Progenitor cell of endocrine pancreas (in vitro differentiated cells): ENCODE data around the gene SRXN1. TPM values are rescaled to one million over a fixed set of nuclear protein-coding genes. Genes with fewer than 3 reads are reported as not detected.

Experiments
- DNase-seq: peaks from one replicate; pipeline ENCODE4 v3.0.0; 2021; ENCODE audit warnings: low spot score; ENCODE audit not compliant: unreplicated experiment
- H3K27ac Mint-ChIP-seq: 2 replicates; pipeline ENCODE4 v1.8.0; 2021; ENCODE audit warnings: mild to moderate bottlenecking, moderate library complexity, mixed read lengths
- H3K27me3 Mint-ChIP-seq: 2 replicates; pipeline ENCODE4 v1.8.0; 2021; ENCODE audit warnings: mixed read lengths
- H3K36me3 Mint-ChIP-seq: 2 replicates; pipeline ENCODE4 v1.8.0; 2022; ENCODE audit warnings: mixed read lengths; ENCODE audit not compliant: insufficient read depth
- H3K4me1 Mint-ChIP-seq: 2 replicates; pipeline ENCODE4 v1.8.0; 2021; ENCODE audit warnings: low read depth, mixed read lengths
- H3K4me3 Mint-ChIP-seq: 2 replicates; pipeline ENCODE4 v1.8.0; 2021; ENCODE audit warnings: low read depth, mild to moderate bottlenecking, moderate library complexity, mixed read lengths
- H3K9me3 Mint-ChIP-seq: 2 replicates; pipeline ENCODE4 v1.8.0; 2021; ENCODE audit warnings: low read depth, mixed read lengths
- total RNA-seq: library from RNA; stranded (reverse); gene quantifications from 2 replicates; pipeline ENCODE4 v1.2.1, GENCODE V29; 2021
- TF ChIP-seq, protein P1 (sequence below): fragments of 200-600 bp; sonication (generic); IDR thresholded peaks from one replicate; pipeline ENCODE4 v1.5.0; 2021; ENCODE audit warnings: antibody characterized with exemption, mild to moderate bottlenecking; ENCODE audit not compliant: unreplicated experiment

The SRXN1 gene
- total RNA-seq, 1 donor from 2014 or later, result 12.0 TPM

DNA sequence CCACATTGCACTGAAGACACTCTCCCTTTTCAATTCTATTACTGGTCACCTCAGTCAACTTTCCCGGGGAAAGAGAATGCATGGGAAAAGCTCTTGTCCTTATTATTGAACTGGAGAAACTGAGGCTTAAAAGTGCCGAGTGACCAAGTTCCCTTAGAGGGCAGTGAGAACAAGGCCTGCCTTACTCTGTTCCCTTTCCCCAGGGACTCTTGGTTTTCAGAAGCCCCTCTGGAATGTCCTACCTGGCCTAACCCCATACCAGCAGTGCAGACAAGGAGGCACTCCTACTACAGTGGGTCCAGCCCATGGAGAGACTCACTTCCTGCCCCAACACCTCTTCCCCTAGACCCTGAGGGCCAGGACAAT, 6.1 kb downstream of the SRXN1 start:
- DNase-seq, result no peak
- TF ChIP-seq, protein P1, sequence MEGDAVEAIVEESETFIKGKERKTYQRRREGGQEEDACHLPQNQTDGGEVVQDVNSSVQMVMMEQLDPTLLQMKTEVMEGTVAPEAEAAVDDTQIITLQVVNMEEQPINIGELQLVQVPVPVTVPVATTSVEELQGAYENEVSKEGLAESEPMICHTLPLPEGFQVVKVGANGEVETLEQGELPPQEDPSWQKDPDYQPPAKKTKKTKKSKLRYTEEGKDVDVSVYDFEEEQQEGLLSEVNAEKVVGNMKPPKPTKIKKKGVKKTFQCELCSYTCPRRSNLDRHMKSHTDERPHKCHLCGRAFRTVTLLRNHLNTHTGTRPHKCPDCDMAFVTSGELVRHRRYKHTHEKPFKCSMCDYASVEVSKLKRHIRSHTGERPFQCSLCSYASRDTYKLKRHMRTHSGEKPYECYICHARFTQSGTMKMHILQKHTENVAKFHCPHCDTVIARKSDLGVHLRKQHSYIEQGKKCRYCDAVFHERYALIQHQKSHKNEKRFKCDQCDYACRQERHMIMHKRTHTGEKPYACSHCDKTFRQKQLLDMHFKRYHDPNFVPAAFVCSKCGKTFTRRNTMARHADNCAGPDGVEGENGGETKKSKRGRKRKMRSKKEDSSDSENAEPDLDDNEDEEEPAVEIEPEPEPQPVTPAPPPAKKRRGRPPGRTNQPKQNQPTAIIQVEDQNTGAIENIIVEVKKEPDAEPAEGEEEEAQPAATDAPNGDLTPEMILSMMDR, result no peak
- Mint-ChIP-seq H3K27me3 (no peaks in the 10 kb centered on the region), H3K4me1 (peaks cover 8% of the 10 kb centered on the region), H3K27ac (no peak overlapping the region), H3K4me3 (no peak overlapping the region), H3K36me3 (peaks cover 18% of the 10 kb centered on the region), H3K9me3 (no peaks in the 10 kb centered on the region)

DNA sequence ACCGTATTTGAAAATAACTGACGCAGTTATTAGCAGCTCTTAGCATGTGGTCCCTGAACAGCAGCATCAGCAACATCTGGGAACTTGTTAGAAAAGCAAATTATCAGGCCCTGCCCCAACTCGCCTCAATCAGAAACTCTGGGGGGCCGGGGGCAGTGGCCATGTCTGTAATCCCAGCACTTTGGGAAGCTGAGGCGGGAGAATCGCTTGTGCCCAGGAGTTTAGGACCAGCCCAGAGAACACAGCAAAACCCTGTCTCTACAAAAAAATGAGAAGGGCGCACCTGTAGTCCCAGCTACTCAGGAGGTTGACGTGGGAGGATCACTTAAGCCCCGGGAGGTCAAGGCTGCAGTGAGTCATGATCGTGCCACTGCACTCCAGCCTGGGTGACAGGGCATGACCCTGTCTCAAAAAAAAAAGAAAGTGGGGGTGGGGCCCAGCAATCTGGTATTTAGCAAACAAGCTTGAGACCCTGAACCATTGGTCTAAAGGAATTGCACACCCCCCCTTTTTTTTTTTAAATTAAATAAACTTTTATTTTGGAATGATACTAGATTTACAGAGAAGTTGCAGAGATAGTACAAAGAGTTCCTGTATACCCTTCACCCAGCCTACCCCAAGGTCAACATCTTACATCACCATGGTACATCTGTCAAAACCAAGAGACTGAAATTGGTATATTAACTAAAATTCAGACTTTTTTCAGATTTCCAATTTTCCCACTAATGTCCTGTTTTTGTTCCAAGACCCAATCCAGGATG, 6.7 kb downstream of the SRXN1 start:
- TF ChIP-seq, protein P1, result no peak
- Mint-ChIP-seq H3K27me3 (no peaks in the 10 kb centered on the region), H3K4me1 (peaks cover 6% of the 10 kb centered on the region), H3K4me3 (no peak overlapping the region), H3K27ac (peak overlapping the region; percentile 59), H3K9me3 (no peaks in the 10 kb centered on the region), H3K36me3 (peaks cover 18% of the 10 kb centered on the region)
- DNase-seq, result no peak

DNA sequence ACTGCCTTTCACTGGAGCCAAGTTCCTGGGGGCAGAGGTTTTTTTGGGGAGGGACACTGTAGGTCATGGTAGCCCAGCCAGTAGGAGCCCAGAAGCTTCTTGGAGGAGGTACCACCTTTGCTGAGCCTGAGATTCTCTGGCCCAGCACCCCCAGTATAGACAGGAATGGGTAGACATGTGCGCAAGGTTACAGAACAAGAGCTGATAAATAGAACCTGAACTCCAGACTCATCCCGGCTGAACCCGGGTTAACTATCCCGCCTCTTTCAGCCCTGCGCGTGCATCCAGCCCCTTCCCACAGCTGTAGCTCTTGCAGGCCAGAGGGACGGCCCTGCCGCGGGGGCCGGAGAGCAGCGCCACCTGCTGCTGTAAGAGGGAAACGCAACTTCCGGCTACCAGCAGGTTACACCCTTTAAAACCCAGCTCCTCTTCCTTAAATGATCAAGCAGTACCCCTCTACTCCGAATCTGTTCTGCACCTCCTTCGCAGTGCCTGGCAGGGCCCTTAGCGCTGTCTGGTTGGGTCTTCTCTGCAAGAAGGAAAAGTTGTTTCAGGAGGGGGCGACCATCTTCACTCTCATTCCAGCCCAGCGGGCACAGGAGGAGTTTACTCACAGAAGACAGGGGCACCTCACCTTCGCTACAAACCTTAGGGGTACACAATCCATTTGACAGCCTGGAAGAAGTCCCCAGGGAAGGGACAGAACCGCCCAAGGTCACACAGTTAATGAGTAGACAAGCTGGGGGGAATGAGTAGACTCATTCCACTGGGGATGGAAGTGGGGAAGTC, 7.5 kb downstream of the SRXN1 start:
- TF ChIP-seq, protein P1, result peak; percentile 97
- H3K9me3 Mint-ChIP-seq, result no peaks in the 10 kb centered on the region
- H3K4me3 Mint-ChIP-seq, result no peak overlapping the region
- DNase-seq, result peak; percentile 77
- no peaks in the 10 kb centered on the region for H3K27me3 Mint-ChIP-seq
- peaks cover 6% of the 10 kb centered on the region for H3K4me1 Mint-ChIP-seq
- H3K36me3 Mint-ChIP-seq, result peaks cover 18% of the 10 kb centered on the region
- H3K27ac Mint-ChIP-seq, result no peak overlapping the region

DNA sequence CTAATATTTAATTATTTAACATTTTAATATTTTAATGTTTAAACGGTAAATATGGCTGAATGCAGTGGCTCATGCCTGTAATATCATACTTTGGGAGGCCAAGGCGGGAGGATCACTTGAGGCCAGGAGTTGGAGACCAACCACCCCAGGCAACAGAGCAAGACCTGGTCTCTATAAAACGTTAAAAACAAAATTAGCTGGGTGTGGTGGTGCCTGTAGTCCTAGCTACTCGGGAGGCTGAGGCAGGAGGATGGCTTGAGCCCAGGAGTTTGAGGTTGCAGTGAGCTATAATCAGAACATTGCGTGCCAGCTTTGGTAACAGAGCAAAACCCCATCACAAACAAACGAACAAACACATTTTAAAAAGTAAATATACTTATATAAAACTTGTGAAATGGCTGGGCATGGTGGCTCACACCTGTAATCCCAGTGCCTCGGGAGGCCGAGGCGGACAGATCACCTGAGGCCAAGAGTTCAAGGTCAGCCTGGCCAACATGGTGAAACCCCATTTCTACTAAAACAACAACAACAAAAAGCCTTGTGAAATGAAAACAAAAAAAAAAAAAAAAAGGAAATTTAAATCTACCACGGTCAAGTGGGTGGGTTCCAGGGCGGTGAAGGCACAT, 8.2 kb downstream of the SRXN1 start:
- peaks cover 6% of the 10 kb centered on the region for H3K4me1 Mint-ChIP-seq
- H3K36me3 Mint-ChIP-seq, result peaks cover 14% of the 10 kb centered on the region
- TF ChIP-seq, protein P1, result no peak
- DNase-seq, result no peak
- no peaks in the 10 kb centered on the region for H3K9me3 Mint-ChIP-seq
- H3K27me3 Mint-ChIP-seq, result peaks cover 4% of the 10 kb centered on the region
- H3K4me3 Mint-ChIP-seq, result no peak overlapping the region
- no peak overlapping the region for H3K27ac Mint-ChIP-seq
